ENCODE data around the gene SARM1. TPM values are rescaled to one million over a fixed set of nuclear protein-coding genes. Genes with fewer than 3 reads are reported as not detected.

SARM1 gene
- total and polyA plus RNA-seq, 9 of the 15 experiments (the other 6 are each of a cell fraction or from before 2014, with no cell fraction given) = 0.04 to 0.55 (median 0.11) TPM; not detected in 2

DNA sequence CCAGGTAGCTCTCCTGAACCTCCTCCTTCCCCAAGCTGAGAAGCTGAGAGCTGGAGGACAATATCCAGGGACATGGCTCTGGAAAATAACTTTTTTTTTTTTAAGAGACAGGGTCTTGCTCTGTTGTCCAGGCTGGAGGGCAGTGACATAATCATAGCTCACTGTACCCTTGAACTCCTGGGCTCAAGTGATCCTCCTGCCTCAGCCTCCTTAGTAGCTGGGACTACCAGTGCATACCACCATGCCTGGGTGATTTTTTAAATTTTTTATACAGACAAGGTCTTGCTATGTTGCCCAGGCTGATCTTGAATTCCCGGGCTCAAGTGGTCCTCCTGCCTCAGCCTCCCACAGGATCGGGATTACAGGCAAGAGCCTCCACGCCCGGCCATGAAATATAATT is 28.3 kb downstream of the SARM1 start:
- Histone ChIP-seq H3K4me1 (replicated peaks in 1 of 2; ENCODE audit: control insufficient read depth in 2 of 2, insufficient read depth in 2 of 2, low read length in 2 of 2) (peaks cover 0 to 4% of the 10 kb centered on the region in 2 experiments; a peak in 3 of 5 replicates), H3K9me1 (ENCODE audit: control insufficient read depth, insufficient read depth, low read length) (peaks cover 3% of the 10 kb centered on the region), H3K36me3 (ENCODE audit: control insufficient read depth, insufficient read depth, low read length) (peaks cover 14% of the 10 kb centered on the region; the same call in 1 of the 3 replicates), H3K4me3 (no peak overlapping the region), H4K20me1 (replicated peaks; ENCODE audit: control insufficient read depth, insufficient read depth, low read length) (0 out of 2 replicates have a peak, but pooled peaks cover 8% of the 10 kb centered on the region), H3K9me3 (replicated peaks; ENCODE audit: control insufficient read depth, insufficient read depth, low read depth, low read length) (no peaks in the 10 kb centered on the region), H3K27me3 (ENCODE audit: control insufficient read depth in 2 of 2, insufficient read depth in 2 of 2, low read length in 2 of 2) (no peaks in the 10 kb centered on the region), H3K27ac (ENCODE audit: extremely low read depth, low read depth, low read length) (no peak overlapping the region), H3K4me2 (ENCODE audit: insufficient read depth, low read length) (no peak overlapping the region), H2AFZ (ENCODE audit: low read depth, low read length) (no peak overlapping the region), H3K79me2 (ENCODE audit: control insufficient read depth, insufficient read depth, low read length) (no peaks in the 10 kb centered on the region), H3K9ac (ENCODE audit: insufficient read depth in 1 of 2, low read depth in 2 of 2, low read length in 2 of 2) (no peak overlapping the region)
- DNase-seq (ENCODE audit: extremely low read depth in 1 of 4, low spot score in 3 of 4) = no peak
- ChIA-PET POLR2A (interaction anchor here (0.6 to 1.5 kb wide), 4 partner anchors 11 to 152 kb away, joined by 3 to 6 read pairs (median 4); no protein-coding TSS in a partner anchor), CTCF (ENCODE audit: low intra/inter-chr PET ratio) (no interaction called here)
- in situ Hi-C loops (cut with MboI) = no loop called here
- no TSS peak for BruUV-seq (replicated peaks)
- 40% methylated on average over 4 of the region's 4 CpGs for WGBS (ENCODE audit: insufficient coverage, low coverage, missing lambda C conversion rate)
- no peak for FAIRE-seq
- intact Hi-C loops (cut with micrococcal nuclease) = no loop called here
- ATAC-seq = no peak
- TF ChIP-seq TAF1 (IDR thresholded peaks at IDR 0.05; ENCODE audit: control insufficient read depth, extremely low read depth, insufficient read depth, low read length, severe bottlenecking) (no peak), MCM2 (IDR thresholded peaks at IDR 0.05; ENCODE audit: low read depth) (no peak), MTA2 (IDR thresholded peaks at IDR 0.05; ENCODE audit: low read depth) (no peak), ZBTB17 (CRISPR knock-in tag; IDR thresholded peaks at IDR 0.05) (no peak), NCOA1 (IDR thresholded peaks at IDR 0.05; ENCODE audit: low read depth) (no peak), CREB1 (IDR thresholded peaks at IDR 0.05) (no peak), CREB1 (CRISPR knock-in tag; IDR thresholded peaks at IDR 0.05) (no peak), ZNF23 (CRISPR knock-in tag; IDR thresholded peaks at IDR 0.05) (no peak), MECOM (CRISPR knock-in tag; IDR thresholded peaks at IDR 0.05) (no peak), ZSCAN29 (IDR thresholded peaks at IDR 0.05) (no peak), MYNN (IDR thresholded peaks at IDR 0.05) (no peak), MYNN (CRISPR knock-in tag; IDR thresholded peaks at IDR 0.05) (no peak)
- TF ChIP-seq, protein P1, sequence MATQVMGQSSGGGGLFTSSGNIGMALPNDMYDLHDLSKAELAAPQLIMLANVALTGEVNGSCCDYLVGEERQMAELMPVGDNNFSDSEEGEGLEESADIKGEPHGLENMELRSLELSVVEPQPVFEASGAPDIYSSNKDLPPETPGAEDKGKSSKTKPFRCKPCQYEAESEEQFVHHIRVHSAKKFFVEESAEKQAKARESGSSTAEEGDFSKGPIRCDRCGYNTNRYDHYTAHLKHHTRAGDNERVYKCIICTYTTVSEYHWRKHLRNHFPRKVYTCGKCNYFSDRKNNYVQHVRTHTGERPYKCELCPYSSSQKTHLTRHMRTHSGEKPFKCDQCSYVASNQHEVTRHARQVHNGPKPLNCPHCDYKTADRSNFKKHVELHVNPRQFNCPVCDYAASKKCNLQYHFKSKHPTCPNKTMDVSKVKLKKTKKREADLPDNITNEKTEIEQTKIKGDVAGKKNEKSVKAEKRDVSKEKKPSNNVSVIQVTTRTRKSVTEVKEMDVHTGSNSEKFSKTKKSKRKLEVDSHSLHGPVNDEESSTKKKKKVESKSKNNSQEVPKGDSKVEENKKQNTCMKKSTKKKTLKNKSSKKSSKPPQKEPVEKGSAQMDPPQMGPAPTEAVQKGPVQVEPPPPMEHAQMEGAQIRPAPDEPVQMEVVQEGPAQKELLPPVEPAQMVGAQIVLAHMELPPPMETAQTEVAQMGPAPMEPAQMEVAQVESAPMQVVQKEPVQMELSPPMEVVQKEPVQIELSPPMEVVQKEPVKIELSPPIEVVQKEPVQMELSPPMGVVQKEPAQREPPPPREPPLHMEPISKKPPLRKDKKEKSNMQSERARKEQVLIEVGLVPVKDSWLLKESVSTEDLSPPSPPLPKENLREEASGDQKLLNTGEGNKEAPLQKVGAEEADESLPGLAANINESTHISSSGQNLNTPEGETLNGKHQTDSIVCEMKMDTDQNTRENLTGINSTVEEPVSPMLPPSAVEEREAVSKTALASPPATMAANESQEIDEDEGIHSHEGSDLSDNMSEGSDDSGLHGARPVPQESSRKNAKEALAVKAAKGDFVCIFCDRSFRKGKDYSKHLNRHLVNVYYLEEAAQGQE (IDR thresholded peaks at IDR 0.05; ENCODE audit: borderline replicate concordance) = no peak
- TF ChIP-seq, protein P1 (CRISPR knock-in tag; IDR thresholded peaks at IDR 0.05; ENCODE audit: low read depth) = no peak
- TF ChIP-seq, protein P2, sequence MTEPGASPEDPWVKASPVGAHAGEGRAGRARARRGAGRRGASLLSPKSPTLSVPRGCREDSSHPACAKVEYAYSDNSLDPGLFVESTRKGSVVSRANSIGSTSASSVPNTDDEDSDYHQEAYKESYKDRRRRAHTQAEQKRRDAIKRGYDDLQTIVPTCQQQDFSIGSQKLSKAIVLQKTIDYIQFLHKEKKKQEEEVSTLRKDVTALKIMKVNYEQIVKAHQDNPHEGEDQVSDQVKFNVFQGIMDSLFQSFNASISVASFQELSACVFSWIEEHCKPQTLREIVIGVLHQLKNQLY (CRISPR knock-in tag; conservative IDR thresholded peaks at IDR 0.05) = no peak
- TF ChIP-seq, protein P3, sequence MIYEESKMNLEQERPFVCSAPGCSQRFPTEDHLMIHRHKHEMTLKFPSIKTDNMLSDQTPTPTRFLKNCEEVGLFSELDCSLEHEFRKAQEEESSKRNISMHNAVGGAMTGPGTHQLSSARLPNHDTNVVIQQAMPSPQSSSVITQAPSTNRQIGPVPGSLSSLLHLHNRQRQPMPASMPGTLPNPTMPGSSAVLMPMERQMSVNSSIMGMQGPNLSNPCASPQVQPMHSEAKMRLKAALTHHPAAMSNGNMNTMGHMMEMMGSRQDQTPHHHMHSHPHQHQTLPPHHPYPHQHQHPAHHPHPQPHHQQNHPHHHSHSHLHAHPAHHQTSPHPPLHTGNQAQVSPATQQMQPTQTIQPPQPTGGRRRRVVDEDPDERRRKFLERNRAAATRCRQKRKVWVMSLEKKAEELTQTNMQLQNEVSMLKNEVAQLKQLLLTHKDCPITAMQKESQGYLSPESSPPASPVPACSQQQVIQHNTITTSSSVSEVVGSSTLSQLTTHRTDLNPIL (CRISPR knock-in tag; IDR thresholded peaks at IDR 0.05) = no peak

Measured in K562 (cell line).